Erythroblast (primary cell): ENCODE data around the gene SDHB.

Experiments used
- GATA1 ChIP-seq: IDR thresholded peaks from 2 replicates; pipeline ENCODE4 v1.6.1; 2011; ENCODE audit warnings: low read depth, mild to moderate bottlenecking, control low read depth, low read length, moderate library complexity
- POLR2A ChIP-seq: IDR thresholded peaks from 2 replicates; pipeline ENCODE4 v1.6.1; 2011; ENCODE audit warnings: mild to moderate bottlenecking, low read length

- TF ChIP-seq POLR2A (no peak), GATA1 (no peak)
Measured at GRCh38 chr1:17060306-17060749, 6.5 kb upstream of the SDHB start.
